MM.1S (cell line): ENCODE results near the gene PRF1.

Source experiments
- CTCF ChIP-seq: fragments of 300-600 bp; sonication (generic); IDR thresholded peaks from 2 replicates; pipeline ENCODE4 v1.5.1; 2016; ENCODE audit warnings: antibody characterized with exemption, low read length, mixed read lengths
- EZH2phosphoT487 ChIP-seq: fragments of 300-600 bp; sonication (generic); IDR thresholded peaks from 2 replicates; pipeline ENCODE4 v1.6.1; 2018; ENCODE audit warnings: antibody characterized with exemption, low read length

DNA sequence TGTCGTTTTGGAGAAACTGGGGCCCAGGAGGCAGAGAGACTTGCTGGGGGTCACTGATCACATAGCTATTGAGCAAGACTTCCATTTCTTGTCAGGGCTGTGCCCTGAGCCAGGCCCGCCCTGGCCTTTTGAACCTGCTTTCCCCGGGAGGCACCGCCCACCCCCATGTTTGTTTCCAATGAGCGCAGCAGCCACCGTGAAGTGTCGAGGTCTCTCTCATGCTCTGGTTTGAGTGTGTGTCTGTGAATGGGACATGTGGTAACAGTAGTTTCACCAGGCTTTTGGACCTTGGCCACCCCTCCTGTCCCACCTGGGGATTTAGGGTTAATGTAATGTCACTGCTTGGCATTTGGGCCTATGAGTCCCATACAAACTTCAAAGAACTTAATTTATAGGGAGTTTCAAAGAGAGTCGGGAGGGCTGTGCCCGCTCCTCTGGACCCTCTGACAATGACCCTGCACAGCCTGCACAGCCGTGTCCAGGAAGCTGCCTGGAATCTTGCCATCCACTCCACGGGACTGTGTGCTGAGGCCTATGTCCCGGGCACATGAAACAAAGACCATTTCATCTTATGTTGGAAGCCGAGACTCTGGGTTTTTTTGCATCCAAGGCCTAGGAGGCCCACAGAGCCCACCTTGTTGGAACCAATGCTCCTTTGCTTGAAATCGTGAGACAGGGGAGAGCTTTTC is 6.3 kb downstream of the PRF1 start:
- TF ChIP-seq CTCF = no peak
- no peak for TF ChIP-seq EZH2phosphoT487
